Fibroblast of skin of left quadriceps (primary cell): ENCODE measurements around the gene ZRANB1.
A peak's percentile ranks its signal among the peaks of the same experiment; 100 is the strongest.

ENCODE experiments used
- DNase-seq, 2 experiments: peaks; one replicate each; pipeline ENCODE4 v3.0.0-alpha.2; 2013; ENCODE audit warnings: low read depth in 2 of 2

The ZRANB1 gene

DNA sequence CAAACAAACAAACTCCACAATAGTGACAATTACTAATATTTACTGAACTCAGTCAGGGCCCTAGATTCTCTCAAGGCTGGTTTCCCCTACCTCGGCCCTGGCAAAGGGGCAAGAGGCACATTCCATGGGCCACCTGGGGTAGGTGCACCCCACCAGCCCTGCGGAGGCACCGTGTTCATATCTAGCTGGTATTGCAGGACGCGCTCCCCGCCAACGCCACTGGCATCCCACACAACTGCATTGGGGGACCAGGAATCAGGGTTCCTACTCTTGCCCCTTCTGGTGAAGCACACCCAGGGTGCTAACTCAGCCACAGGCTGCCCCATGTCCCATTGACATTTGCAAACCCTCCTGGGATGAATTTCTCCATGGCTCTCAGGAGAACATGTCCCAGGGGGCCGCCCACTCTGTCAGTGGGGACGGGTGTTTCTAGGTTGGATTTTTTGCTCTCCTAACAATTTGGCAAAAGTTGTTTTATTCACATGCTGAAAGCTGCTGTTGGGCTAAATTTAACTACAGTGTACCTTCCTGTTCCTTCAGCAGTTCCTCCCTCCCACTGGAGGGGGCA, 76.7 kb downstream of the ZRANB1 start:
- DNase-seq, result no peak

DNA sequence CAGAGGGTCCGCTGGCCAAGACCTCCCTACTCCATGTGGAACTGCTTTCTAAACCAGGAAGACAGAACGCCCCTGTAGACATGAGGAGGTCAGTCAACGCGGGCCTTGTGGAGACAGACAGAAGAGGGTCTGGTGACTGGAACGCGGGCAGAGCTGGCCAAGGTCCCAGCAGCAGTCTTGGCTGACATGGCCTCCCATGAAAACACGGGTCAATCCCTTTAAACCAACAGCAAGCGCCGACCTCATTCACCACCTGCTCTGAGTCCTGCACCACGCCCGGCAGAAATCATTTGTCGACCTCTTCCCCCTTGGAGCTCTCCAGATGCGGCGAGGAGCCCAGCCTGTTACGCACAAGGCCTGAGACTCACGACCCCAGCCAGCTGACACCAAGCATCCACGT, 78.5 kb downstream of the ZRANB1 start:
- DNase-seq, result no peak

DNA sequence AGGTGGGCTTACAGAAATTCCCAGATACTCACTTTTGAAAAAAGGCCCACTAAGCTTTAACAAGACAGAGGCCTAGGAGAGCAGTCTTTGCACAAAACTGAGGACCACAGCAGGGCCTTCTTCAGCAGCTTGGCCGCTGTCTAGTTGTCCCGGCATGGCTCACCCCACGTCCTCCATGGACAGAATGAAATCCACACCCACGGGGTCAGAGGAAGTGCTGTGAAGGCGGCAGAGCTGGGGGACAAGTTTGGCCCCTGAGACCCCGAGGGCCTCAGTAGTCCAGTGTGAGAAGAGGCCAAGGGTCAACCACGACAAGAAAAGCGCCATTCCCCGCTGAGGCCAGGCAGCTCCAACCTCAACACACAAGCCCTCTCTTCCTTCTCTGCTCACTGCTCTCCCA, 78.9 kb downstream of the ZRANB1 start:
- no peak for DNase-seq

DNA sequence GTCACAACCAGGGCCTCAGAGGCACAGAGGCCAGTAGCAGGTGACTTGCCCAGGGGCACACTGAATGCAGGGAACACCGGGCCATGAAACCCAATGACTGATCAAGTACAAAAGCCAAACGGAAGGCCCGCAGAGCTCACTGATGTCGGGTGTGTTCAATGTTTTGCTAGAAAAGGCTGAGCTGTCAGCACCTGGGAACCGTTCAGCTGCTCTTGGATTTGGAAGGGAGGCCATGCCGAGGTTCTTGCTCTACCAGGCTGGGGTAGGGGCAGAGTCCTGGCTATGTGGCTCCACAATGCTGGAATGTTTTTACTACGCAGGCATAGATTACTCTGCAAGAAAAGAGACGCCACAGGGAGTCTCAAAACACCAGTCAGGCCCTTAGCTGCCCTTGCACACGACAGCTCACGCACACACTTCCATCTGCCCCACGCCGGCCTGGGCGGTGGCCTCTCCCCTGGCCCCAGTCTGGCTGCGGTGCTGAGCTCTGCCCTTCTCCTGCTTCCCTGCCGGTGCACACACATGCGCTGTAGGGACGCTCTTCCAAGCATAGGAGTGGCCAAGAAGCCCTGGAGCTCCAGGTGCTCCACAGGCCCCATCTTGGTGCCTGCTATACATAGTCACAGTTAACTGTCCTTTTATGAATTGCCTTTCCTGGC, 79.9 kb downstream of the ZRANB1 start:
- DNase-seq, result no peak

DNA sequence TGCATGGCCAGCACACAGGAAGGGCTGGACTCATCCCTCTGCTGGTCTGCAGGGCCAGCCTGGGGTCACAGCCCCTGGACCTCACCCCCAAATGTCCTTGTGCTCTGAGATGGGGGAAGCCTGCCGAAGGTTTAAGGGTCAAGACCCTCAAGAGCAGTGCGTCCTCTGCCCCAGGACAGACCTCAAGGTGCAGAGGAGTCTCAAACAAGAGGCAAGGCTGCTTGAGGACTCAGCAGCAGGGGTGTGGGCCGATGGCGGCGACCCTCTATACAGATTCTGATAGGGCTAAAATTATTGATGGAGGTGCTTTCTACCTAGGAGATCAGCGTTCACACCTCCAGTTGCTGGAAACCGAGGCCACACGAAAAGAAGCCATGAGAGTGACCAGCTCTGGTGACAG, 80.7 kb downstream of the ZRANB1 start:
- no peak for DNase-seq

DNA sequence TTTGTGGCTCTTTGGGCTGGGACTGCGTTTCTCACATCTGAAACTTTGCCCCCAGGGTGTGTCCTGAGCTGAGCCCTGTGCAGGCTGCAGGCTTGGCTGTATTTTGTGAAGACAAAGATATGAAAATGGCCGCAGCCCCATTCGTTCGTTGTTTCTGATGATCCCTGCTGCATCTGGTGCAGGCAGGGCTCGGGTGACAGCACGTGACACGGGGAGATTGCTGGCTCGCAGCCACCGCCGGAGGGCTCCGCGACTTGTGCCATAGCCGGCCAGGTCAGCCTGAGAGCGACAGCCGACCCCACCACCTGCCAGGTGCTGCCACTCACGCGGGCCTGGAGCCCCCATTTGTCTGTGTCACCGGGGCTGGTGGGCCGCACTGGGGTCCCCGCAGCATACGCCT, 81.3 kb downstream of the ZRANB1 start:
- no peak for DNase-seq

DNA sequence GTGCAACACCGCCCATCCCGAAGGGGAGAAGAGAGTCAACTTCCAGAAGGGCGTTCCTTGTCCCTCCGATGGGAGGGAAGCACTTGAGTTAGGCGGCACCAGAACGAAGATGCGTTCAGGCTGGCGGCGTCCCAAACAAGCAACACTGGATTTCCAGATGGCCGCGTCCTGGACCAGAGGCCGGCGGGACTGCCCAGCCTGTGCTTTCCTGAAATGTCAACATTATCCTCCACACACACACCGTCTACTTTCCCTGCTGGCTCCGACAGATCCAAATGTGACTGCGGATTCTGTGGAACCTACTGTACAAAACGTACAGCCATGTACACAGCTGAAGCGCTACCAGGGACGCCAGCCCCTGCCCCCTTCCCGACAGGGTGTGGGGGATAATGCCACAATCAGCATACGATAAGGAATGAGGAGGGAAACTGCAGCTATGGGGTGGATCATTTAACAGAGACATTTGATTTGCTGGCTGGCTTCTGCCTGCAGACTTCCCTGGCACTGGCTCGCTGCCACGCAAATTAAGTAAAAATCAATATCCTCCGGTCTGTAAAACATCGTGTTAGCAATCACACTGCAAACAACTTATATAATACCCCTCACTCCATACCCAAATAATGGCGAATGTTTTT, 82.1 kb downstream of the ZRANB1 start:
- DNase-seq, result no peak

DNA sequence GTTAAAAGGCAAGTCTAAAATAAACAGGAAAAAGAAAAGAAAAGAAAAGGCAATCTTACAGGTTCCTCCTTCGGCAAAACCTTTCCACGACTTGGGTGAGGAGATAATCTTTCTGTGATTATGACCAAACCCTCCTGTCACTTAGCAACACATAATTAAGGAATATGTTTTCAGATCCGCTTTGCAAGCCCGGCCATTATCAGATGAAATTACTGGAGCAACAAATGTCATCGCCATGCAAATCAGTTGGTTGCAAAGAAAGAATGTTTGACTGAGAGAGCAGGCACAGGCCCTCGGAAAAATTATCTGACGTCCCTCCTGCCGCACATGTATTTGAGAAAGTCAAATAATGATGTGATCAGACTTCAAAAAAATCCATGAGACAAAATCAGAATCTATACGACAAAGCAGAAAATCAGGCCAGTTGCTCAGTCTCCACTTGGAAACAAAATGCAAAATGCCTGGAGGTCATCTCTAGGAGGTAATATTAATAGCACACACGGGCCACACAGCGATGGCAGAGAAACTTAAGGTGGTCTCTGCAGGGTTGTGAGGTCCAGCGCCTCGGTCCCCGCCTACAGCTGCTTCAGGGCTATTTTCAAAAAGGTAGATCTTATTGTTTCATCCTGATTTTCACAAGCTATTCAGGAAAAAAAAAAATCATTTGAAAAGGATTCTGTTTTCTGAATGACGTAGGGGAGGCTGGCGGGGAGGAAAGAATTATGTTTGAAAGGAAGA, 82.7 kb downstream of the ZRANB1 start:
- DNase-seq, result no peak

DNA sequence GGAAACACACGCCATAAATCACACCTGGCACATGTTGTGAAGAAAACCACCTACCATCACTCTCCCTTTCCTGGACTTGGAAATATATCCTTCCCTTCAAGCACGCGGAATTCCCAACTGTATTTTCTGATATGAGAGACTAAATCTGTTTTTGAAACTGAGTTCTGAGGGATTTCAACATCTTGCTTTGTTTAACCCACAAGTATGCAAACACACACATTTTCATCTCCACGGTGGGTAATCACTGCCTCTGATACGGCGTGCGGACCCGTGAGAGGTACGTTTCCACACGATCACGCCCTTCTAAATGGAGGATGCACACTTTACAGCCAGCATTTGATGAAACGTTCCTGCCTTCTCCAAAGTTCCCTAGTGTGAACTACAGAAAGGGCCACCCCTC, 83.4 kb downstream of the ZRANB1 start:
- no peak for DNase-seq

DNA sequence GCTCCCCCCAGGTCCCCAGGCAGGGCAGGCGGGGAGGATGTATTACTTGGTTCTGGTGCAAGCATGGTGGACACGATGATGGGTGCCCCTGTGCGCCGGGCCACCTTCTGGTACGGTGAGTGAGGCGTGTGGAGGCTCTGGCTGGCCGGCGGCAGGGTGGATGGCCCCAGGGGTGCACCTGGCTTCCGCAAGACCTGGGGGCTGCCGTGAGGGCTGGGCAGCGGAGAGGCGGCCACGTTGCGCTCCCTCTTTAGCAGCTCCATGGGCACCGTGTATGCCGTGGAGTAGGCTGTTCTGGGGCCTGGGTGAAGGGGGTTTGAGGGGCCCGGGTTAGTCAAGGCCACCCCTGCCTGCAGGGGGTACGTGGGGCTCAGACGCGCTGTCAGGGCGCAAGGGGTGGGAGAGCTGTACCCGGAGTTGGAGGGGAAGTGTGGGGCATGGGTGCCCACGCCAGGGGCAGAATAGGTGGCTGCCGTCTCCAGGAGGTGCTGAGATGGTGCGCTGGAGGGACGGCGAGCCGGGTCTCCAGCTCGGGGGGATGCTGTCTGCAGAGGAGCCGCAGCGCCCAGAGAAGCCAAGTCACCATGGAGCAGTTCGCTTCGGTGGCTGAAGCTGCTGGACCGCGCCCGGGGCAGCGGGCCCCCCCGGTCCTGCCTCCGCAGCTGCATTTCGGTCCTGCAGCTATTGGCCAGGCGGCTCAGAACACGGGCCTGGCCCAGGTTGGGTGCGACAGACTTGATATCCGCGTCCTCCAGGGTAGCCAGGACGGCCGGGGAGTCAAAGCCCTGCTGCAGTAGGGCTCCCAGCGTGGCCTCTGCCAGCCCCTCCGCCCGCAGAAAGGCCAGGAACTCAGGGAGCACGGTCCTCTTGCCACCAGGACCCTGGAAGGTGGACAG, 84.4 kb downstream of the ZRANB1 start:
- no peak for DNase-seq

DNA sequence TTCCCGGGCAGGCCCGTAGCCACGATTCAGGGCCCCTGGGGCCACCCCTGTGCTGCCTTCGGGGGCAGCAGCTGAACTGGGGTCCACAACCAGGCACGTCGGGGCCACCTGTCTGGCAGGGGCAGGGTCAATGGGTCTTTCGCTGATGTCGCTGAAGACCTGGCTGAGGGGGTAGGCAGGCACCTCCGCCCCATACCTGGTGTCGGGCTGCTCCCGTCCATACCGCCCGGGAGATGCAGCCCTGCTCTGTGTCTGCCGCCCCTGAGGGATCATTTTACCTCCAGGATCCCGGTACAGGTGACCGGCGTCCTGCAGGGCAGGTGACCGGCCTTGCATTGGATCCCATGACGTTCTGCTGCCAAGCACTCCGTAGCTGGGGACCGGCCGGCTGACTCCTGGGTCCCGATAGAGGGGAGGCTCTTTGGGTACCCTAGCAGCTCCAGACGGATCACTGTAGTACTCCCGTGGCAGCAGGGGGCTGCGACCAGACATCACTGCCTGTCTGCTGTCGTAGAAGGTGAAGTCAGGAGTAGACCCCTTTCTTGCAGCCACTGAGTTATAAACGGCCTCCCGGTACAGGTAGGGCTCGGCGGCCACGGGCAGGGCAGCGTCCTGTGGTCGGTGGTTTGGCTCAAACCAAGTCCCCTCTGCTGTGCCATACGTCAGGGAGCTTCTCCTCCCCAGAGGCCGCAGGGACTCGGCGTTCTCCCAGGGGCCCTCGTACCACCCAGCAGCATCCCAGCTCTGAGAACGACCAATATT, 85.2 kb downstream of the ZRANB1 start:
- no peak for DNase-seq

DNA sequence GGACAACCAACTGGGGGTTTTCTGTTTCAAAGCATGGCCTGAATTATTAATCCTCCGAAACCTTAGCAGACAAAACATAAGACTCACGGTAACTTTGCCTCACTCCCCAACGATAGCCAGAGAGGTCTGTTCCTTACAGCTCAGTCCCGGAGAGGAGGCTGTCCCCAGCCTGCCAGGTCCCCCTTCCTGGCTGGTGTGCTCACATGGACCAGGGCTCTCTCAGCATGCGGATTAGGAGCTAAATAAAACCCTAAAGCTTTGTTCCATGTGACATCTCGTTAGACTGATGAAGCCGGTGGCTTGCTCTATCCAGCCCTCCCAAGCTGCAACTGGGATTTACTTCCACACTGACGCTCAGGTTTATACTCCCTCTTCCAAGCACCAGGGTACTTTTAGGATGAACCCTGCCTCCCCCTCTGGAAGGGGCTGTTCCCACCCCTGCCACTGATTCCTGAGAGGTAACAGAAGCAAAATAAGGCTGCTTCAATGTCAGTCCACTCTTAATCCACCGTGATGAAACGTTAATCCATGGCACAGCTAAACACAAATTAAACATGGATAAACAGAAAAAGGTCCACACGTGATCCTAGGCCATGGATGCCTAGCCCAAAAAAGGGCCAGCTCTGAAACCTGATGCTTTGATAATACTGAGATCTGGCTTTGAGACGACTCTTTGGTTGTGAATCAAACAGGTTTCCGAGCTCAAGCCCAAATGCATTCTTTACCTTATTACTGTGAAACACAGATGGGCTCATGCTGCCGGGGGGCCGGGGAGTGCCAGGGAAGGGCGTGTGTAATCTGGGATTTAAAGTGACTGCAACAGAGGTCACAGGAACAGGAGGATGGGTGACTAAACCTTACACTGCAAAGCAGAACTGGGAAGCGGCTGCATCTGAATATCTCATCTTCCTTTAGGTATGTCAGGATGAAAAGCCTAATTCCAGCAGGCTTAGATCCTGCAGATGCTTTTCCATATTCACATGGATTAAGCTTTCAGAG, 86.2 kb downstream of the ZRANB1 start:
- DNase-seq, result no peak

DNA sequence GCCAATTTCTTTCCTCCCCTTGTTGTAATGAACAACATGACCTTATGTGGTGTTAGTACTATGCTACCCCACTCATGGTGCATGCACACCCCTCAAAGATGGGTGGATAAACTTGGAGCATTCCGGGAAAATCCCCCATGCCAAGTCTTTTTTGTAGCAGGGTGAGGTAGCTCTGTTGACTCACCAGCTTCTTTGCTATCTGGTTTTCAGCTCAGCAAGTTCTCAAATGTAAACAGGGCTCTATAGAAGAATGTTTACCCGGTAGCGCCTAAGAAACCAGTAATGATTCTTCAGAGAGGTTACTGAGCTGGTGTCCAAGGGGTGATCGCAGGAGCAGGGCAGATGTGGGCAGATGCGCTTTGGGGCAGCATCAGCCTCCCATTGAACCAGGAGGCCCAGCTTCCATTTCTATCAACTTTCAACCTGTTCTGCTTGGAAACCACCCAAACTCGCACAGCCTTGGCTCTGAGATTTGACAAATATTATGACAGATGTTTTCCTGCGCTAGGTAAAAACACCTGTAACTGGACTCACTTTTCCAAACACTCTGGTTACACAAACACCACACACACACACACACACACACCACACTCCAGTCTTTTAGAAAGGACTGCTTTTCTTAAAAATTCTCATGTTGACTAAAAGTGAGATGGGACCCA, 87.8 kb downstream of the ZRANB1 start:
- no peak for DNase-seq

DNA sequence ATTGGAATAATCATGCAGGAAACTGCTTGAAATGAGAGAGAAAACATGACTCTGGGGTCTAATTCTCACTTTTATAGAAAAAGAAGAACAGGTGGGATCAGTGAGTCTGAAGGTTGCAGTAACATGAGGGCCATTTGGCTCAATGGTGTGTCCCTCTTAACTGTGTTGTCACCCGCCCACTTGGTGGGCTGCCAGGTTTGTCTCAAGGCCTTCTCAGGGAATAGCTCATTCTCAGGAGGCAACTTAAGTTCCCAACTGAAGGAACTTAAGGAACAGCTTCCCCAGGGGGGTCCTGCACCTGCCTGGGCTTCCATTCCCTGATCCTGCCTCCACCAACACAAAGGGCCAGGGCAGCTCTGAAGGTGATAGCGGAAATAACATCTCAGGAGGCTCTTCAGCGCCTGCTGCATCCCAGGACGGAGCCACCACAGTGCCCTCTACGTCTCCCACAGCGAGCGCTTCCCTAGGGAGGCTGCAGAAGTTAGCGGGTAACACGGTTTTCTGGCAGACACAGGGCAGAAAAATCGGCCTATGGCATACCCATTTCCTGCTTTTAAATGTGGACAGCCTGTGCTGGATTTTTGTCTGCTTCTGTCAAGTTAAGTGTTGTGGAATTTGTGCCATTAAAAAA, 88.8 kb downstream of the ZRANB1 start:
- DNase-seq, result no peak

DNA sequence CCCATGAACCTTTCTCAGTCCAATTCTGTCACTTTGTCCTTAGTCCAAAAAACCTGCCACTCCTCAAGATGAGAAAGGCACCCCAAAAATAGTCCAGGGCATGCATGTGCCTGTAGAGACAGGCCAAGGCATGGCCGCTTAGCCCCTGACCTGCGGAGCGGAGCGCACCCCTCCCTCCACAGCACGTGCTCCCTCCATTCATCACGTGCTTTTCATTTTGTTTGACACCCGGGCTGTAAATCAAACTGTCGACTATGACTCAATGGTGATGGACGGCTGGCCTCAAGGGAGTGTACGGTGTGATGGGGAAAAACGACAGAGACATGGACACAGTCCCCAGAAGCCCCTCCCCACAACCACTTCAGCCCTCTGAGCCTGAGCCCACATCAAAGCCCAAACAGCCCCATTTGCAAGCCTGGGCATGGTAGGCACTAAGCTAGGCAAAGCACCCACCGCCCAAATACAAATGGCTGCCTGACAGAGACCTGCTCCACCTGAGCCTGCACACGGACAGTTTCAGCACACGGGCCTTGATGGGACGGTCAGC, 90.6 kb downstream of the ZRANB1 start:
- no peak for DNase-seq

DNA sequence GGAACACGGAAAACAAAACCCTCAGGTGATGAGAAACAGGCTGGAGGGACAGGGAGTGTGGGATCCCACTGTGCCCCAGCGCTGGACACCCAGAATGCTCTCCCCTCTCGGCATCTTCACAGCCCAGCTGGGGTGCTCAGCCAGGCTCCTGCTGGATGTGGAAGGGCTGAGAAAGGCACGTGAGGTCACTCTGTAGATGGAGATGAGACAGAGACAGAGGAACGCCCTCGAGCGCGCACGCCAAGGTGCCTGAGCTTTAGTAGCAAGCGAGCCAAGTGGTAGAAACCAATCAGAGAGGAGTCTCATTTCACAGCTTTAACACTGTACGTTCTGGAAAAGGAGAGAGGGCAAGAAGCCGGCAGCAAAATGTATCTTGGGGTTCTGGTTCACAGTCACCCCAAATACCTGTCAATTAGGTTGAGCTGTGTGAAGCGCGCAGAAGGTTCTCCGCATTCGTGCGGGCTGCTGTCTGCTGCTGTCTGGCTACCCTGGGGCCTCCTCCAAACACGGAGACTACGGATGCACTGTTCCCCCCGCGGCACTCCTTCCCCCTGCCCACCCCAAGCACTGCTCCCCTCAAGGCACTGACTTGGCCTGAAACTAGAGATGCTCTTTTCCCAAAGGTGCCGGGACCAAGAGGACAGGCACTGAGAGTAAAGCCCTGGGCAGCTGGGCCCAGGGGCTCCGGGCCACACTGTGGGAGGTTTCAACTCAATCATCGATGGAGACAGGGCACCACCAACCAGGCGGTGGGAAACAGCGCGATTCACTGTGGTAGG, 91.4 kb downstream of the ZRANB1 start:
- no peak for DNase-seq

DNA sequence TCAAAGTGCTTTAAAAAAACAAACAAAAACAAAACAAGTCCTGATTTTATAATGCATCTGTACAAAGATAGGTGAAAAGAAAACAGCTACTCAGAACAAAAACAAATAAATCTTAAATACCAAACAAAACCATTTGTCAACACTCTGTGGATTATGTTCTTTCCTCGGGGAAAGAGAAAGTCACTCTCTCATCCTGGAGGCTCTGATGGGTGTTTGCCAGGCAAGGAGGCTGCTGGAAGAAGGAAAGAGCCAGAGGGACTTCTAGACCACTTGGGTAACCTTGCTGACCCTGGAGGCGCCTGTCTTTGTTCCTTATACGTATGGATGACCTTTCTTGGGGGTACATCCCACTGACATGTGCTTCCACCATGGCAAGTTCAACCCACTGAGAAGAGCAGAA, 92.8 kb downstream of the ZRANB1 start:
- DNase-seq, result no peak

DNA sequence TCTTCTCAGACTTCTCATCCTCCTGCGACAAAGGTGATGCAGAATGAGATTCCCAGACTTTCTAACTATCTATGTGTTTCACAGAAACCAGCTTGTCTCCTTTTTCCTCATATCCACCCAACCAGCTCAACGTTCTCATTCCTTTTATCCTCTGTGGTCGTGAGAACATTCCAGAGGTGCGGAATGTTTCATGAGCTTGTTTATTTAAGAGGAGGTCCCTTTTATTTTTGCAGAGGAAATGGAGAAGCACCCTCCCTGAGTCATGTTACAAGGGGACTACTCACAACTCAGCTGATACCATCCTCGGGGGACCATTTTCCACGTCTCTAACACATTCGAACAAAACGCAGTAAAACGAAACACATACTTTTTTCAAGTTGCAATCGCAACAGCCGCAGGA, 93.2 kb downstream of the ZRANB1 start:
- DNase-seq, result peak; percentile 89 to 91
